C4-2B (cell line): Measurements from ENCODE around the gene OPCML.

Experiments used
- H3K27ac ChIP-seq: fragments of 450-650 bp; 2 replicates; pipeline ENCODE4 v1.5.1; 2017
- ZFX ChIP-seq: fragments of 450-650 bp; IDR thresholded peaks from 2 replicates; pipeline ENCODE4 v1.6.1; 2017
- TF ChIP-seq, protein P1 (sequence below): fragments of 450-650 bp; conservative IDR thresholded peaks from 2 replicates; pipeline ENCODE4 v1.5.1; 2017; ENCODE audit warnings: mild to moderate bottlenecking

Gene OPCML

DNA sequence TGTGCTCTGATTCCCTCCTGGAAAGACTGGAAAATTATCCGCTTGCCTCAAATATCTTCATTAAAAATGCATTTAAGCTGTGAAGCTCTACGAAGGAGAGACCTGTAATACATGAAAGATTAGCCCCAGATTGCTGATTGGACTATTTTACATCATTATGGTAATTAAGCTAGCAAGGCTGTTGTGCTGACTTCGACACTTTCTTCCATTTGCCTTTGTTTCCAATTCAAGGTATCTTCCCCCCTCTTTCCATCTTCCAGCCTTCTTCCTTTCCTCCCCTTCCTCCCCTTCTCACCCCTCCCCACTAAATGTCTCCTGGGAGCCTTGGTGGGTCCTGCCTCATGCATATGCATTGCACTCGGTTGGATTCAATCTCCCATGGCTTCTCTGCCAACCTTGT, 710.8 kb downstream of the OPCML start:
- no peak overlapping the region for H3K27ac ChIP-seq
- TF ChIP-seq, protein P1, sequence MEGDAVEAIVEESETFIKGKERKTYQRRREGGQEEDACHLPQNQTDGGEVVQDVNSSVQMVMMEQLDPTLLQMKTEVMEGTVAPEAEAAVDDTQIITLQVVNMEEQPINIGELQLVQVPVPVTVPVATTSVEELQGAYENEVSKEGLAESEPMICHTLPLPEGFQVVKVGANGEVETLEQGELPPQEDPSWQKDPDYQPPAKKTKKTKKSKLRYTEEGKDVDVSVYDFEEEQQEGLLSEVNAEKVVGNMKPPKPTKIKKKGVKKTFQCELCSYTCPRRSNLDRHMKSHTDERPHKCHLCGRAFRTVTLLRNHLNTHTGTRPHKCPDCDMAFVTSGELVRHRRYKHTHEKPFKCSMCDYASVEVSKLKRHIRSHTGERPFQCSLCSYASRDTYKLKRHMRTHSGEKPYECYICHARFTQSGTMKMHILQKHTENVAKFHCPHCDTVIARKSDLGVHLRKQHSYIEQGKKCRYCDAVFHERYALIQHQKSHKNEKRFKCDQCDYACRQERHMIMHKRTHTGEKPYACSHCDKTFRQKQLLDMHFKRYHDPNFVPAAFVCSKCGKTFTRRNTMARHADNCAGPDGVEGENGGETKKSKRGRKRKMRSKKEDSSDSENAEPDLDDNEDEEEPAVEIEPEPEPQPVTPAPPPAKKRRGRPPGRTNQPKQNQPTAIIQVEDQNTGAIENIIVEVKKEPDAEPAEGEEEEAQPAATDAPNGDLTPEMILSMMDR, result no peak
- no peak for TF ChIP-seq ZFX

- H3K27ac ChIP-seq, result no peak overlapping the region
- TF ChIP-seq, protein P1, result no peak
- TF ChIP-seq ZFX, result no peak
Measured at GRCh38 chr11:132821014-132821413, 711.3 kb downstream of the OPCML start.

DNA sequence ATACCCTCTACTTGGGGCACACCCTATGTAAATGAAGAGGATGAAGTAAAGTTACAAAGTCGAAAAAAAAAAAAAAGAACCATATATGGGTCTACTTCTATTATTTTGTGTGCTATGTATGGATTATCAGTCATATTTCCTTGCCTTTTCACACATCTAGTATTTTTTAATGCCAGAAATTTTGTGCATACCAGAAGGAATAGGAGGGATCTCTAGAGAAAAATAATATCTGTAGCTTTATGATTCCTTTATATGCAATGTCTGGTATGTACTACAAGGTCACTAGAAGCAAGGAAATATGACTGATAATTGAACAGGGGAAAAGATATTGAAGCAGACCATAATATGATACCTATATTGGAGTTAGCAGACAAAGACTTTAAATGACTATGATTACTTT, 713.4 kb downstream of the OPCML start:
- no peak overlapping the region for H3K27ac ChIP-seq
- TF ChIP-seq ZFX, result no peak
- TF ChIP-seq, protein P1, result no peak

DNA sequence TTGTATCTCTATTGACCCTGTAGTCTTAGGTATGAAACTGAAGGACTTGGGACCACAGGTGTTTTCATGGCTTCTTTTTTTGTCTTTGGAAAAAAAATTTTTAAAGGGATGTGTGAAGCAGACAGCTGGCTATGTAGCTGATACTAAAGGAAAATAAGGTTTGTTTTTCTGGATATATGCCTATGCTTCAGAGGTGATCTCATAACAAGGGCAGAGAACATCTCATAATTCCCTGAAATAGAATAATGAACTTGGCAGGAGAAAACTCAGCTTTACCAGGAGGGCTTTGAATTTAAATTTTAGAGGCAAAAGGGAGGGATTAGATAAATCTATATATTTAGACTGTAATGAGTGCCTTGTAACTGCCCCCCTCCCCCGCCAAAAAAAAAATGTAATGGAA, 714.9 kb downstream of the OPCML start:
- H3K27ac ChIP-seq, result no peak overlapping the region
- TF ChIP-seq, protein P1, result no peak
- no peak for TF ChIP-seq ZFX

DNA sequence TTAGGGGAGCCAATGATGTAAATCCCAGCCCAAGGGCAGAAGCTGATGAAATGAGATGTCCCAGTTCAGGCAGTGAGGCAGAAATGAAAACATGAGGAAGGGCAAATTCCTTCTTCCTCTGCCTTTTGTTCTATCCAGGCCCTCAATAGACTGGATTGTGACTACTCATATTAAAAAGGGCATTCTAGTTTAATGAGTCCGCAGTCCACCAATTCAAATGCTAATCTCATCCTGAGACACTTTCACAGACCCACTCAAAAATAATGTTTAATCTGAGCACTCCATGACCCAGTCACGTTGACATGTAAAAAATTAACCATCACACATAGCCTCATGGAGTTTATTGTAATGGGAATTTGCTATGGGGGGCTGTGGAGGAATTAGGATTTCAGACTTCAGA, 717.9 kb downstream of the OPCML start:
- no peak overlapping the region for H3K27ac ChIP-seq
- TF ChIP-seq ZFX, result no peak
- TF ChIP-seq, protein P1, result no peak

- TF ChIP-seq, protein P1, result no peak
- TF ChIP-seq ZFX, result no peak
- no peak overlapping the region for H3K27ac ChIP-seq
Measured at GRCh38 chr11:132811649-132812048, 720.7 kb downstream of the OPCML start.

- no peak for TF ChIP-seq ZFX
- TF ChIP-seq, protein P1, result no peak
- no peak overlapping the region for H3K27ac ChIP-seq
Measured at GRCh38 chr11:132809070-132809469, 723.2 kb downstream of the OPCML start.
